ENCODE results near the gene SYDE2.

SYDE2 gene

GRCh38 chr1:85166351-85166750 is 34.5 kb downstream of the SYDE2 start:
- TF ChIP-seq CTCF (IDR thresholded peaks at IDR 0.05; ENCODE audit: low read depth, low read length) = no peak
- DNase-seq (ENCODE audit: extremely low read depth, low read depth) = no peak

- no peak for DNase-seq (ENCODE audit: extremely low read depth, low read depth)
- TF ChIP-seq CTCF (IDR thresholded peaks at IDR 0.05; ENCODE audit: low read depth, low read length) = no peak
Observed at GRCh38 chr1:85158910-85159309, 41.9 kb downstream of the SYDE2 start.

GRCh38 chr1:85157436-85157835 is 43.4 kb downstream of the SYDE2 start:
- DNase-seq (ENCODE audit: extremely low read depth, low read depth) = no peak
- no peak for TF ChIP-seq CTCF (IDR thresholded peaks at IDR 0.05; ENCODE audit: low read depth, low read length)

- no peak for DNase-seq (ENCODE audit: extremely low read depth, low read depth)
- TF ChIP-seq CTCF (IDR thresholded peaks at IDR 0.05; ENCODE audit: low read depth, low read length) = no peak
Observed at GRCh38 chr1:85153149-85153891, 47.5 kb downstream of the SYDE2 start.

- TF ChIP-seq CTCF (IDR thresholded peaks at IDR 0.05; ENCODE audit: low read depth, low read length) = no peak
- no peak for DNase-seq (ENCODE audit: extremely low read depth, low read depth)
Observed at GRCh38 chr1:85151446-85151845, 49.4 kb downstream of the SYDE2 start.

GRCh38 chr1:85149805-85150204 is 51.0 kb downstream of the SYDE2 start:
- no peak for TF ChIP-seq CTCF (IDR thresholded peaks at IDR 0.05; ENCODE audit: low read depth, low read length)
- DNase-seq (ENCODE audit: extremely low read depth, low read depth) = no peak

GRCh38 chr1:85148524-85149250 is 52.1 kb downstream of the SYDE2 start:
- TF ChIP-seq CTCF (IDR thresholded peaks at IDR 0.05; ENCODE audit: low read depth, low read length) = no peak

More at GRCh38 chr1:85148524-85149250, 52.1 kb downstream of the SYDE2 start:
- no peak for DNase-seq (ENCODE audit: extremely low read depth, low read depth)
